ENCODE results near the gene BMPR2. TPM values are rescaled to one million over a fixed set of nuclear protein-coding genes. Genes with fewer than 3 reads are reported as not detected.
A peak's percentile ranks its signal among the peaks of the same experiment; 100 is the strongest.

Gene BMPR2
- total and polyA plus RNA-seq, 2 donors: 20.1 to 86.7 TPM

- H3K27ac ChIP-seq (ENCODE audit: low read depth): no peak overlapping the region
- H3K4me3 ChIP-seq (ENCODE audit: low read depth, low read length): no peak overlapping the region
- no peaks in the 10 kb centered on the region for H3K36me3 ChIP-seq (ENCODE audit: insufficient read depth)
- H3K4me1 ChIP-seq (ENCODE audit: insufficient read depth): no peaks in the 10 kb centered on the region
- no peak for DNase-seq (ENCODE audit: extremely low spot score)
- 97% methylated on average over 4 of the region's 4 CpGs for WGBS
Measured at GRCh38 chr2:202444000-202444399, 67.9 kb downstream of the BMPR2 start.

- 83% methylated on average over 3 of the region's 3 CpGs for WGBS
- H3K4me3 ChIP-seq (ENCODE audit: low read depth, low read length): no peak overlapping the region
- DNase-seq (ENCODE audit: extremely low spot score): no peak
- H3K4me1 ChIP-seq (ENCODE audit: insufficient read depth): no peaks in the 10 kb centered on the region
- no peaks in the 10 kb centered on the region for H3K36me3 ChIP-seq (ENCODE audit: insufficient read depth)
- no peak overlapping the region for H3K27ac ChIP-seq (ENCODE audit: low read depth)
Measured at GRCh38 chr2:202449344-202449743, 73.2 kb downstream of the BMPR2 start.

DNA sequence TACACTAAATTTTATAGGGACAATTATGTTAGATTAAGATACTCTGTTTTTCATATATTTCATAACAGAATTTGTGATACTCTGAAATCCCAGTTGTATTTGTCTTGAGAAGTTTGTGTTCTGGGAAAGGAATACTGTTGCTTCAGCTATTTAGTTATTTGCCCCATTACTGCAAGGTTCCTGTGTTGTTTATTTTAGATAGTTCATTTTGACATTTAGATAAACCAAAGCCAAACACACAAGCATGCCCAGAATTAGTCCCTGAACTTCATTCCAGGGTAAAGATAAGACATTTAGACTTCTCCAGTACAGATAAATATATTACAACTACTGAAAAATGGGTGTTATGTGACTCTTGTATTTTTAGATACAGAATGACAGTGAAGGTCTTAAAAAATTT is 74.7 kb downstream of the BMPR2 start:
- H3K27ac ChIP-seq (ENCODE audit: low read depth): no peak overlapping the region
- DNase-seq (ENCODE audit: extremely low spot score): no peak
- H3K4me1 ChIP-seq (ENCODE audit: insufficient read depth): no peaks in the 10 kb centered on the region
- no peak overlapping the region for H3K4me3 ChIP-seq (ENCODE audit: low read depth, low read length)
- H3K36me3 ChIP-seq (ENCODE audit: insufficient read depth): no peaks in the 10 kb centered on the region

DNA sequence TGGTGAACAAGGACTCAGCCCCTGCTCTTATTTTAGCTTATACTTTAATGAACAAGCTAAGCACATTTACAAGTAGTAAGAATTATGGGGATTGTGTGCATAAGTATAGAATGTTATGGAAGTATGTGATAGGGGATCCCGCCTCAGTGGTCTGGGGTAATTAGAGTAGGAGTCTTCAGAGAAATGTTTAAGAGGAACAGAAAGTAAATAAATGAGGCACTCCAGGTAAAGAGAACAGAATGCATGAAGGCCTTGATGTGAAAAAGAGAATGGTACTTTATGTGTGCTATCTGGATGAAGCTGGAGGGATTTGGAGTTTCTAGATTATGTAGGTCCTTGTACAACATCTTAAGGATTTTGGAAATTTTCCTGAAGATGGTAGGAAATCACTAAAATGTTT is 76.6 kb downstream of the BMPR2 start:
- Histone ChIP-seq H3K27ac (ENCODE audit: low read depth) (no peak overlapping the region), H3K36me3 (ENCODE audit: insufficient read depth) (no peaks in the 10 kb centered on the region), H3K4me3 (ENCODE audit: low read depth, low read length) (no peak overlapping the region), H3K4me1 (ENCODE audit: insufficient read depth) (no peaks in the 10 kb centered on the region)
- no peak for DNase-seq (ENCODE audit: extremely low spot score)
- WGBS: 93% methylated on average over 1 of the region's 1 CpG

DNA sequence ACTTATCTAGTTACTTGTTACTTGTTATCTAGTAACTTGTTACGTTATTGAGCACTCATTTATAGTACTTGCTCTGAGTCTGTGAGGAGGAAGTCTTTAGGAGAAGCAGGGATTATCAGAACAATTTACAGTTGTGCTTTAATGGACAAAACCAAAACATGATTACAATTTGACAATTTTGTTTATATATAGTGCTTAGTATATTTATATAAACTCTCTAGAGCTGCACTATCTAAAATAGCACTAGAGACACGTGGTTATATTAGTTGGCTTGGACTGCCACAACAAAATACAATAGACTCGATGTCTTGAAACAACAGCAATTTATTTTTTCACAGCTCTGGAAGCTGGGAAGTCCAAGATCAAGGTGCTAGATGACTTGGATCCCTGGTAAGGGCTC is 78.4 kb downstream of the BMPR2 start:
- Histone ChIP-seq H3K27ac (ENCODE audit: low read depth) (no peak overlapping the region), H3K4me3 (ENCODE audit: low read depth, low read length) (no peak overlapping the region), H3K36me3 (ENCODE audit: insufficient read depth) (no peaks in the 10 kb centered on the region), H3K4me1 (ENCODE audit: insufficient read depth) (no peaks in the 10 kb centered on the region)
- DNase-seq (ENCODE audit: extremely low spot score): no peak
- 34% methylated on average over 3 of the region's 3 CpGs for WGBS

- no peak for DNase-seq (ENCODE audit: extremely low spot score)
- Histone ChIP-seq H3K27ac (ENCODE audit: low read depth) (no peak overlapping the region), H3K4me1 (ENCODE audit: insufficient read depth) (no peaks in the 10 kb centered on the region), H3K36me3 (ENCODE audit: insufficient read depth) (no peaks in the 10 kb centered on the region), H3K4me3 (ENCODE audit: low read depth, low read length) (no peak overlapping the region)
- 99% methylated on average over 1 of the region's 1 CpG for WGBS
Measured at GRCh38 chr2:202455114-202455513, 79.0 kb downstream of the BMPR2 start.

GRCh38 chr2:202460119-202460518 is 84.0 kb downstream of the BMPR2 start:
- no peak for DNase-seq (ENCODE audit: extremely low spot score)
- Histone ChIP-seq H3K36me3 (ENCODE audit: insufficient read depth) (no peaks in the 10 kb centered on the region), H3K27ac (ENCODE audit: low read depth) (no peak overlapping the region), H3K4me1 (ENCODE audit: insufficient read depth) (no peaks in the 10 kb centered on the region), H3K4me3 (ENCODE audit: low read depth, low read length) (no peak overlapping the region)
- 98% methylated on average over 2 of the region's 2 CpGs for WGBS

DNA sequence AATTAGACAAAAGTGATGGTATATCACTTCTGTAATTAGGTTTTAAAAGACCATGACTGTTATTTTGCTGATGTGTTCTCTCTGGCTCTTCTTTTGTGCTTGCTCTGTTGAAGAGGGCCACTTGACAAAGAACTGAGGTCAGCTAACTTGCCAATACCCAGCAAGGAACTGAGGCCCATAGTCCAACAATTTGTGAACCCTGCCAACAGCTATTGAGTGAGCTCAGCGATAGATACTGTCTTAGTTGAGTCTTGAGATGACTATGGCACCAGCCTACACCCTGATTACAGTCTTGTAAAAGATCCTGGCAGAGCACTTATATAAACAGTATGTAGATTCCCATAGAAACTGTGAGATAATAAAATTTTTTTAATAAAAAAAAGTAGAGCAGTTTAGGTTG is 103.0 kb downstream of the BMPR2 start:
- Histone ChIP-seq H3K27ac (ENCODE audit: low read depth) (no peak overlapping the region), H3K36me3 (ENCODE audit: insufficient read depth) (no peaks in the 10 kb centered on the region), H3K4me1 (ENCODE audit: insufficient read depth) (no peaks in the 10 kb centered on the region), H3K4me3 (ENCODE audit: low read depth, low read length) (no peak overlapping the region)
- 28% methylated on average over 1 of the region's 1 CpG for WGBS
- DNase-seq (ENCODE audit: extremely low spot score): no peak

GRCh38 chr2:202479610-202480009 is 103.5 kb downstream of the BMPR2 start:
- no peaks in the 10 kb centered on the region for H3K4me1 ChIP-seq (ENCODE audit: insufficient read depth)
- H3K4me3 ChIP-seq (ENCODE audit: low read depth, low read length): no peak overlapping the region
- WGBS: 93% methylated on average over 1 of the region's 1 CpG
- no peak for DNase-seq (ENCODE audit: extremely low spot score)
- no peaks in the 10 kb centered on the region for H3K36me3 ChIP-seq (ENCODE audit: insufficient read depth)
- no peak overlapping the region for H3K27ac ChIP-seq (ENCODE audit: low read depth)

DNA sequence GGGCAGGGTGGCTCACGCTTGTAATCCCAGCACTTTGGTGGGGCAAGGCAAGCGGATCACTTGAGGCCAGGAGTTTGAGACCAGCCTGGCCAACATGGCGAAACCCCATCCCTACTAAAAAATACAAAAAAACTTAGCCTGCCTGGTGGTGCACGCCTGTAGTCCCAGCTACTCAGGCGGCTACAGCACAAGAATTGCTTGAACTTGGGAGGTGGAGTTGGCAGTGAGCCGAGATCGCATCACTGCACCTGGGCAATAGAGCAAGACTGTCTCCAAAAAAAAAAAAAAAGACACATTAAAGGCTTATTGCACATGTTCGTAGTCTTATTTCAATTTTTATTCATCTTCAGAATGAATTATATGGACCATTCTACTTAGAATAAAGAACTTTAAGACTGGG is 110.2 kb downstream of the BMPR2 start:
- Histone ChIP-seq H3K4me3 (ENCODE audit: low read depth, low read length) (no peak overlapping the region), H3K27ac (ENCODE audit: low read depth) (no peak overlapping the region), H3K36me3 (ENCODE audit: insufficient read depth) (peaks cover 7% of the 10 kb centered on the region), H3K4me1 (ENCODE audit: insufficient read depth) (no peaks in the 10 kb centered on the region)
- no peak for DNase-seq (ENCODE audit: extremely low spot score)
- WGBS: 95% methylated on average over 8 of the region's 8 CpGs

- DNase-seq (ENCODE audit: extremely low spot score): no peak
- peaks cover 7% of the 10 kb centered on the region for H3K36me3 ChIP-seq (ENCODE audit: insufficient read depth)
- no peak overlapping the region for H3K27ac ChIP-seq (ENCODE audit: low read depth)
- H3K4me1 ChIP-seq (ENCODE audit: insufficient read depth): no peaks in the 10 kb centered on the region
- no peak overlapping the region for H3K4me3 ChIP-seq (ENCODE audit: low read depth, low read length)
- WGBS: 98% methylated on average over 3 of the region's 3 CpGs
Measured at GRCh38 chr2:202488671-202489070, 112.5 kb downstream of the BMPR2 start.

DNA sequence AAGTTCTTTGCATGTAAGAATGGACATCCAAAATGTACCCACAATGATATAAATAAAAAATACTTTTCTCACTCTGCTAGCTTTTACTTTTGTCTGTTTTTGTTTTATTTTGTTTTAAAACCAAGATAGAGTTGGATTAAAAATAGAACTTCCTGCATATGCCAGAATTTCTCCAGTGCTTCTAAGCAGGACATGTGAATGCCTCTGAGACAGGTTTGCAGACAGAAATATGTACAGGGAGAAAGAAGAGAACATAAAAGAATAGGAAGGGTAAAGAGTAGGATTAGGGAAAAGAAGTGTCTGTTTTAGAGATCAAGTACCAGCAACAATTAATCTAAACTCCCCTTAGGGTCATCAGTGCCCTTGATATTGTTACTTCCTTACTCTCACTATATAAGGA is 114.4 kb downstream of the BMPR2 start:
- DNase-seq (ENCODE audit: extremely low spot score): no peak
- Histone ChIP-seq H3K4me1 (ENCODE audit: insufficient read depth) (no peaks in the 10 kb centered on the region), H3K36me3 (ENCODE audit: insufficient read depth) (peaks cover 7% of the 10 kb centered on the region), H3K27ac (ENCODE audit: low read depth) (no peak overlapping the region), H3K4me3 (ENCODE audit: low read depth, low read length) (no peak overlapping the region)

DNA sequence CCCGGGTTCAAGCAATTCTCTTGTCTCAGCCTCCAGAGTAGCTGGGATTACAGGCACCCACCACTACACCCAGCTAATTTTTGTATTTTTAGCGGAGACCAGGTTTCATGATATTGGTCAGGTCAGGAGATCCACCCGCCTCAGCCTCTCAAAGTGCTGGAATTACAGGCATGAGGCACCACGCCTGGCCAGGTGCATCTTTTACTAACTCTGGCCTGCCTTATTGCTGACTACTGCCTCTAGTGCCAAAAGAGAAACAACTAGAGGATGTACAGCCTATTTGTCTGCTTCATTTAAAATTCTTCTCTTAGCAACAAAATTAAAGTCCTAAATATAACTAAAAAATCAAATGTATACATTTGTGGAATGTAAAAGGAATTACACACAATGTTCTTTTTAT is 115.4 kb downstream of the BMPR2 start:
- Histone ChIP-seq H3K4me3 (ENCODE audit: low read depth, low read length) (no peak overlapping the region), H3K36me3 (ENCODE audit: insufficient read depth) (peaks cover 7% of the 10 kb centered on the region), H3K27ac (ENCODE audit: low read depth) (no peak overlapping the region), H3K4me1 (ENCODE audit: insufficient read depth) (no peaks in the 10 kb centered on the region)
- no peak for DNase-seq (ENCODE audit: extremely low spot score)
- WGBS: 94% methylated on average over 4 of the region's 4 CpGs

- DNase-seq (ENCODE audit: extremely low spot score): peak; percentile 18
- H3K36me3 ChIP-seq (ENCODE audit: insufficient read depth): peaks cover 7% of the 10 kb centered on the region
- 52% methylated on average over 13 of the region's 13 CpGs for WGBS
- H3K4me3 ChIP-seq (ENCODE audit: low read depth, low read length): no peak overlapping the region
- H3K27ac ChIP-seq (ENCODE audit: low read depth): no peak overlapping the region
- no peaks in the 10 kb centered on the region for H3K4me1 ChIP-seq (ENCODE audit: insufficient read depth)
Measured at GRCh38 chr2:202494300-202495229, 118.4 kb downstream of the BMPR2 start.

Measured in urinary bladder (tissue), 4 donors.